IgD-negative memory B cell (primary cell): ENCODE results near the gene CRAMP1. TPM values are rescaled to one million over a fixed set of nuclear protein-coding genes. Genes with fewer than 3 reads are reported as not detected.

Experiments used
- H3K27ac Mint-ChIP-seq, 3 donors: one replicate each; pipeline ENCODE4 v1.8.0; 2020 to 2022; ENCODE audit warnings: mild to moderate bottlenecking in 3 of 3, mixed read lengths in 3 of 3, moderate library complexity in 1 of 3
- H3K27me3 Mint-ChIP-seq: one replicate; pipeline ENCODE4 v1.8.0; 2021; ENCODE audit warnings: mixed read lengths
- H3K36me3 Mint-ChIP-seq: one replicate; pipeline ENCODE4 v1.8.0; 2020; ENCODE audit warnings: mild to moderate bottlenecking, mixed read lengths
- H3K4me1 Mint-ChIP-seq, 3 donors: one replicate each; pipeline ENCODE4 v1.8.0; 2020 to 2022; ENCODE audit warnings: mixed read lengths in 3 of 3, mild to moderate bottlenecking in 1 of 3
- H3K4me3 Mint-ChIP-seq, 4 donors: one replicate each; pipeline ENCODE4 v1.8.0; 2020 to 2022; ENCODE audit warnings: mild to moderate bottlenecking in 4 of 4, mixed read lengths in 4 of 4, moderate library complexity in 3 of 4
- H3K9me3 Mint-ChIP-seq, 3 donors: one replicate each; pipeline ENCODE4 v1.8.0; 2020 to 2021; ENCODE audit warnings: mixed read lengths in 3 of 3, mild to moderate bottlenecking in 1 of 3
- polyA plus RNA-seq: library from polyadenylated mRNA; unstranded; fragments of 300-500 nt; fragmentation: Illumina TruSeq; gene quantifications from one replicate; pipeline ENCODE4 v1.2.3, GENCODE V29; 2021

CRAMP1 gene
- polyA plus RNA-seq, 1 donor from 2014 or later, result 4.2 TPM

- peak overlapping the region; percentile 74 to 92 (median 86) for H3K4me3 Mint-ChIP-seq
- peaks cover 20% of the 10 kb centered on the region for H3K27me3 Mint-ChIP-seq
- H3K27ac Mint-ChIP-seq, result peak overlapping the region; percentile 90 to 98 (median 97)
- H3K36me3 Mint-ChIP-seq, result peaks cover 11% of the 10 kb centered on the region
- peaks cover 16 to 26% (median 22%) of the 10 kb centered on the region in 3 donors for H3K4me1 Mint-ChIP-seq
- H3K9me3 Mint-ChIP-seq, result peaks cover 0 to 3% (median 0%) of the 10 kb centered on the region in 3 donors
These were observed 1.1 kb upstream of the CRAMP1 start for GRCh38 chr16:1610899-1611632.

- H3K4me3 Mint-ChIP-seq, result peak overlapping the region; percentile 85 to 96 (median 93)
These were observed 1.1 kb downstream of the CRAMP1 start for GRCh38 chr16:1613211-1613622.

GRCh38 chr16:1613728-1614455, 1.7 kb downstream of the CRAMP1 start:
- H3K4me1 Mint-ChIP-seq, result peaks cover 14 to 28% (median 26%) of the 10 kb centered on the region in 3 donors
- H3K4me3 Mint-ChIP-seq, result peak overlapping the region; percentile 85 to 96 (median 93)
- peak overlapping the region; percentile 33 to 89 (median 86) for H3K27ac Mint-ChIP-seq
- H3K9me3 Mint-ChIP-seq, result peaks cover 0 to 3% (median 0%) of the 10 kb centered on the region in 3 donors
- peaks cover 23% of the 10 kb centered on the region for H3K27me3 Mint-ChIP-seq
- H3K36me3 Mint-ChIP-seq, result peaks cover 14% of the 10 kb centered on the region

More at GRCh38 chr16:1613211-1613622, 1.1 kb downstream of the CRAMP1 start:
- H3K9me3 Mint-ChIP-seq, result peaks cover 0 to 3% (median 0%) of the 10 kb centered on the region in 3 donors
- H3K4me1 Mint-ChIP-seq, result peaks cover 12 to 26% (median 22%) of the 10 kb centered on the region in 3 donors
- H3K36me3 Mint-ChIP-seq, result peaks cover 13% of the 10 kb centered on the region
- H3K27me3 Mint-ChIP-seq, result peaks cover 23% of the 10 kb centered on the region
- peak overlapping the region; percentile 33 to 89 (median 86) for H3K27ac Mint-ChIP-seq

- Mint-ChIP-seq H3K36me3 (peaks cover 13% of the 10 kb centered on the region), H3K4me3 (peak overlapping the region; percentile 76 to 94 (median 93)), H3K27ac (peak overlapping the region in 1 of 3 donors; percentile 86), H3K27me3 (peaks cover 23% of the 10 kb centered on the region), H3K9me3 (peaks cover 0 to 3% (median 0%) of the 10 kb centered on the region in 3 donors), H3K4me1 (peaks cover 14 to 30% (median 29%) of the 10 kb centered on the region in 3 donors)
These were observed 2.4 kb downstream of the CRAMP1 start for GRCh38 chr16:1614456-1615102.

- Mint-ChIP-seq H3K4me3 (peak overlapping the region; percentile 67 to 94 (median 73)), H3K27me3 (peaks cover 23% of the 10 kb centered on the region), H3K36me3 (peaks cover 13% of the 10 kb centered on the region), H3K27ac (peak overlapping the region in 1 of 3 donors; percentile 86), H3K9me3 (peaks cover 0 to 3% (median 0%) of the 10 kb centered on the region in 3 donors), H3K4me1 (peaks cover 14 to 33% (median 28%) of the 10 kb centered on the region in 3 donors)
These were observed 3.6 kb downstream of the CRAMP1 start for GRCh38 chr16:1615761-1616160.

- Mint-ChIP-seq H3K4me1 (peaks cover 13 to 24% (median 23%) of the 10 kb centered on the region in 3 donors), H3K27ac (no peak overlapping the region), H3K9me3 (no peaks in the 10 kb centered on the region), H3K27me3 (peaks cover 13% of the 10 kb centered on the region), H3K36me3 (peaks cover 14% of the 10 kb centered on the region), H3K4me3 (no peak overlapping the region)
These were observed 7.8 kb downstream of the CRAMP1 start for GRCh38 chr16:1619976-1620375.

GRCh38 chr16:1620391-1620790, 8.2 kb downstream of the CRAMP1 start:
- Mint-ChIP-seq H3K27me3 (peaks cover 9% of the 10 kb centered on the region), H3K4me3 (no peak overlapping the region), H3K36me3 (peaks cover 11% of the 10 kb centered on the region), H3K27ac (no peak overlapping the region), H3K4me1 (peaks cover 11 to 21% (median 19%) of the 10 kb centered on the region in 3 donors), H3K9me3 (no peaks in the 10 kb centered on the region)

- Mint-ChIP-seq H3K9me3 (no peaks in the 10 kb centered on the region), H3K27me3 (no peaks in the 10 kb centered on the region), H3K4me3 (peak overlapping the region in 2 of 4 donors; percentile 27 to 85), H3K27ac (peak overlapping the region in 2 of 3 donors; percentile 49 to 89), H3K4me1 (peaks cover 8 to 16% (median 13%) of the 10 kb centered on the region in 3 donors), H3K36me3 (peaks cover 5% of the 10 kb centered on the region)
These were observed 9.7 kb downstream of the CRAMP1 start for GRCh38 chr16:1621851-1622250.

- Mint-ChIP-seq H3K27me3 (no peaks in the 10 kb centered on the region), H3K27ac (no peak overlapping the region), H3K9me3 (no peaks in the 10 kb centered on the region), H3K4me1 (peaks cover 6 to 7% (median 6%) of the 10 kb centered on the region in 3 donors), H3K36me3 (peaks cover 3% of the 10 kb centered on the region), H3K4me3 (no peak overlapping the region)
These were observed 14.2 kb downstream of the CRAMP1 start for GRCh38 chr16:1626327-1626726.

GRCh38 chr16:1626776-1627175, 14.6 kb downstream of the CRAMP1 start:
- Mint-ChIP-seq H3K27me3 (no peaks in the 10 kb centered on the region), H3K4me1 (peaks cover 4 to 5% (median 4%) of the 10 kb centered on the region in 3 donors), H3K27ac (peak overlapping the region in 1 of 3 donors; percentile 5), H3K36me3 (peaks cover 3% of the 10 kb centered on the region), H3K9me3 (no peaks in the 10 kb centered on the region), H3K4me3 (no peak overlapping the region)

GRCh38 chr16:1630450-1631213, 18.5 kb downstream of the CRAMP1 start:
- Mint-ChIP-seq H3K4me3 (no peak overlapping the region), H3K9me3 (no peaks in the 10 kb centered on the region), H3K4me1 (peaks cover 0 to 2% (median 1%) of the 10 kb centered on the region in 3 donors), H3K27ac (peak overlapping the region in 1 of 3 donors; percentile 62), H3K36me3 (peaks cover 6% of the 10 kb centered on the region), H3K27me3 (no peaks in the 10 kb centered on the region)

- H3K4me1 Mint-ChIP-seq, result peaks cover 0 to 2% (median 1%) of the 10 kb centered on the region in 3 donors
- H3K36me3 Mint-ChIP-seq, result peaks cover 4% of the 10 kb centered on the region
- no peaks in the 10 kb centered on the region for H3K9me3 Mint-ChIP-seq
- H3K4me3 Mint-ChIP-seq, result no peak overlapping the region
- no peak overlapping the region for H3K27ac Mint-ChIP-seq
- no peaks in the 10 kb centered on the region for H3K27me3 Mint-ChIP-seq
These were observed 19.1 kb downstream of the CRAMP1 start for GRCh38 chr16:1631230-1631629.

- H3K27ac Mint-ChIP-seq, result no peak overlapping the region
These were observed 19.9 kb downstream of the CRAMP1 start for GRCh38 chr16:1631931-1632637.

GRCh38 chr16:1632638-1632970, 20.4 kb downstream of the CRAMP1 start:
- Mint-ChIP-seq H3K27ac (no peak overlapping the region), H3K36me3 (peaks cover 4% of the 10 kb centered on the region), H3K4me1 (peaks cover 0 to 2% (median 1%) of the 10 kb centered on the region in 3 donors), H3K9me3 (no peaks in the 10 kb centered on the region), H3K27me3 (no peaks in the 10 kb centered on the region), H3K4me3 (no peak overlapping the region)

More at GRCh38 chr16:1631931-1632637, 19.9 kb downstream of the CRAMP1 start:
- Mint-ChIP-seq H3K9me3 (no peaks in the 10 kb centered on the region), H3K4me1 (peaks cover 0 to 2% (median 1%) of the 10 kb centered on the region in 3 donors), H3K27me3 (no peaks in the 10 kb centered on the region), H3K36me3 (peaks cover 4% of the 10 kb centered on the region), H3K4me3 (no peak overlapping the region)
